GM12875 (cell line): ENCODE measurements around the gene GATAD2A.
A peak's percentile ranks its signal among the peaks of the same experiment; 100 is the strongest.

Experiments
- H3K4me3 ChIP-seq: one replicate; pipeline ENCODE4 v1.5.1; 2011; ENCODE audit warnings: low read depth, low read length, control low read depth
- TF ChIP-seq, protein P1 (sequence below): IDR thresholded peaks from 2 replicates; pipeline ENCODE4 v1.5.1; 2011; ENCODE audit warnings: low read depth, mild to moderate bottlenecking, control low read depth, inconsistent platforms, low read length, moderate library complexity, borderline replicate concordance; ENCODE audit not compliant: insufficient read depth

GATAD2A gene

DNA sequence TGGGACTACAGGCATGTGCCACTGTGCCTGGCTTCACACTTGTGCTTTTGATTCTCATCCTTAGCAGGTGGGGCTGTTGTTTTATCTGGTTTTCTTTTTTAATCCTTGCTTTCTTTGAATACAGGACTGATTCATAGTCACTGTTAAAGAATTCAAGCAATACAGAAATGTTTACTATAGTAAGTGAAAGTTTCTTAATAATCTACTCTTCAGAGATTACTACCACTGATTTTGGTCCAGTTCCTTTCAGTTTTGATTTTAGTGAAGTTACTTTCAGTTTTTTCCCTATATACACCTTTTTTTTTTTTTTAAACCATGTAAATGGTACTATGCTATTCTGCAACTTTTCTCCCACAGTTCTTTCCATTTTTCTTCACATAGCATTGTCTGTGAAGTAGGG lies 53.6 kb downstream of the GATAD2A start:
- no peak overlapping the region for H3K4me3 ChIP-seq

DNA sequence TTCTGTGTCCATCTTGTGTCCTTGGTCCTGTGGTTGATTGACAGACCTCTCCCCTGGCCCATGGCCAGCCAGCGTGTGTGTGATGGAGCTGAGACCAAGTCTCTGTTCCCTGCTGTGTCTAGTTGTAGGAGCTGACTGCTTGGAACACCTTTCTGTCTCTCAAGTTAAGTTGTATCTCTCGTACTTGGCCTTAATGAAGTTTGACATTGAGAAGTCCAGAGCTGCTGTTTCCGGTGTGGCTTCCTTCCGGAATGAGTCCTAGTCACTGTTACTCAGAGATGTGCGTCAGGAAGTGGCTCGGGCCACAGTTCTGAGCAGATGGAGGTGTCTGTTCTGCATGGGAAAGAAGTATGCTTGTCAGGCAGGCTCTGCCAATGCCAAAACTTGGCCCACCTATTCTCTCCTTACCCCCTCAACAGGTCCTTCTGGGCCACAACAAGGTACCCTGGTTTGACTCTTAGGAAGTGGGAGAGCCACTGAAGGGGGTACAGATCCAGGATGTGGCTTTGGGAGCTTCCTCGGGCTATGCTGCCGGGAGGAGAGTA lies 54.3 kb downstream of the GATAD2A start:
- TF ChIP-seq, protein P1, sequence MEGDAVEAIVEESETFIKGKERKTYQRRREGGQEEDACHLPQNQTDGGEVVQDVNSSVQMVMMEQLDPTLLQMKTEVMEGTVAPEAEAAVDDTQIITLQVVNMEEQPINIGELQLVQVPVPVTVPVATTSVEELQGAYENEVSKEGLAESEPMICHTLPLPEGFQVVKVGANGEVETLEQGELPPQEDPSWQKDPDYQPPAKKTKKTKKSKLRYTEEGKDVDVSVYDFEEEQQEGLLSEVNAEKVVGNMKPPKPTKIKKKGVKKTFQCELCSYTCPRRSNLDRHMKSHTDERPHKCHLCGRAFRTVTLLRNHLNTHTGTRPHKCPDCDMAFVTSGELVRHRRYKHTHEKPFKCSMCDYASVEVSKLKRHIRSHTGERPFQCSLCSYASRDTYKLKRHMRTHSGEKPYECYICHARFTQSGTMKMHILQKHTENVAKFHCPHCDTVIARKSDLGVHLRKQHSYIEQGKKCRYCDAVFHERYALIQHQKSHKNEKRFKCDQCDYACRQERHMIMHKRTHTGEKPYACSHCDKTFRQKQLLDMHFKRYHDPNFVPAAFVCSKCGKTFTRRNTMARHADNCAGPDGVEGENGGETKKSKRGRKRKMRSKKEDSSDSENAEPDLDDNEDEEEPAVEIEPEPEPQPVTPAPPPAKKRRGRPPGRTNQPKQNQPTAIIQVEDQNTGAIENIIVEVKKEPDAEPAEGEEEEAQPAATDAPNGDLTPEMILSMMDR: no peak
- H3K4me3 ChIP-seq: peak overlapping the region; percentile 29

More for the DNA sequence above, 53.6 kb downstream of the GATAD2A start:
- TF ChIP-seq, protein P1: no peak

DNA sequence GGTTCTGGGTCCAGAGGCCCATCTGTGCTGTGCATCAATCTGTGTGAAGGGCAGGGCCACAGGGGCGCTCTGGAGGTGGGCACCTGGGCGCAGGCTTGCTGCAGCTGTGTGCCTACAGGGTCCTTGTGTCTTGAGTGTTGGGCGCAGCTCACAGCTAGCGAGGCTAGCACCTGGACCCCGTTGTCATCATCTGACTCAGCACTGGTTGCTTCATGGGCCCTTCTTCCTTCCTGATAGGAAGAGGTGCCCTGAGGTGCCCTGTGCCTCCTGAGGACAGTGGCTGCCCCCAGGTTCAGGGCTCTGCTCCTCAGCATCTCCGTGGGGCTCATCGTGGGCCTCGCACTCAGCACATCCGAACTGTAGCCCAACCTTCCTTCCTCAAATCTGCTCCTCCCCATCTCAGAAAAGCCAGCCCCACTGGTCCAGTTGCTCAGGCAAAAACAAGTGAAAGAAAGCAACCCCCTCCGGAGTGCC lies 54.8 kb downstream of the GATAD2A start:
- peak overlapping the region; percentile 29 for H3K4me3 ChIP-seq
- TF ChIP-seq, protein P1: no peak

DNA sequence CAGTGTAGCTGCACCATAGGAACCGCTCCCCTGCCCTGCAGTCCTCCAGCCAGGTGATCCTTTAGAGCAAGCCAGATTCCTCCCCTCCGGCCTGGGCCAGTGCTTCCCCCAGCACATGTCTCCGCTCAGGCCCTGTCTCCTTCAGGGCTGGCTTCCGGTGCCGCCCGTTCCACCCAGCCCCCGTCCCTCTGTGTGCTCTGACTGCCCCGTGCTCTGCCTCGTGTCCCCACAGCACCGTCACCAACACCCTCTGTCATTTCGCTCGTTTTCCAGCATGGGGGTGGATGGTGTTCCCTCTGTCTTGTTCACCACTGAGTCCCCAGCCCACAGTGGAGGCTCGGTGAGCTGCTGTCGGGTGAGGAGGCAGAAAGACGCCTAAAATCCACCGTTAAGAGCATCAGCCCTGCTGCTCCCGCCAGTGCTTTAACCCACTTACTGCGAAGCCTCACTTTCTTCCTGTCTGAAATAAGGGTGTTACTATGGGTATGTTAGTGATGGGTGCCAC lies 55.3 kb downstream of the GATAD2A start:
- TF ChIP-seq, protein P1: no peak
- H3K4me3 ChIP-seq: peak overlapping the region; percentile 29

DNA sequence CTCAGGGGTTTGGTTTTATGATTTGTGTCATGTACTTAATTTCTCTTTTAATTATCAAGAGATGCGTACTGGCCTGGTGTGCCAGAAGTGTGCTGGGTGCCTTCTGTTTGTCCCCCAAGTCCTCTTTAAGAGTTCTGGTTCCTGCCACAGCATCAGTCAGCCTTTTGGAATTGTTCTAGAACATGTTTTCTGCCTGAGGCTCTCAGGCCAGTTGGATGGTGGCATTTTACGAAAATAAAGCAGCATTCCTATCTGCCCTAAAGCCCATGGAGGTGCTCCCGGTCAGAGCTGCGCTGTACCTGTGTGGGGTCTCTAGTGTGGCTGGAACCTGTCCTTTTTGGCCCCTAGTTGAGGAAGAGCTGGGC lies 55.8 kb downstream of the GATAD2A start:
- TF ChIP-seq, protein P1: no peak
- no peak overlapping the region for H3K4me3 ChIP-seq

DNA sequence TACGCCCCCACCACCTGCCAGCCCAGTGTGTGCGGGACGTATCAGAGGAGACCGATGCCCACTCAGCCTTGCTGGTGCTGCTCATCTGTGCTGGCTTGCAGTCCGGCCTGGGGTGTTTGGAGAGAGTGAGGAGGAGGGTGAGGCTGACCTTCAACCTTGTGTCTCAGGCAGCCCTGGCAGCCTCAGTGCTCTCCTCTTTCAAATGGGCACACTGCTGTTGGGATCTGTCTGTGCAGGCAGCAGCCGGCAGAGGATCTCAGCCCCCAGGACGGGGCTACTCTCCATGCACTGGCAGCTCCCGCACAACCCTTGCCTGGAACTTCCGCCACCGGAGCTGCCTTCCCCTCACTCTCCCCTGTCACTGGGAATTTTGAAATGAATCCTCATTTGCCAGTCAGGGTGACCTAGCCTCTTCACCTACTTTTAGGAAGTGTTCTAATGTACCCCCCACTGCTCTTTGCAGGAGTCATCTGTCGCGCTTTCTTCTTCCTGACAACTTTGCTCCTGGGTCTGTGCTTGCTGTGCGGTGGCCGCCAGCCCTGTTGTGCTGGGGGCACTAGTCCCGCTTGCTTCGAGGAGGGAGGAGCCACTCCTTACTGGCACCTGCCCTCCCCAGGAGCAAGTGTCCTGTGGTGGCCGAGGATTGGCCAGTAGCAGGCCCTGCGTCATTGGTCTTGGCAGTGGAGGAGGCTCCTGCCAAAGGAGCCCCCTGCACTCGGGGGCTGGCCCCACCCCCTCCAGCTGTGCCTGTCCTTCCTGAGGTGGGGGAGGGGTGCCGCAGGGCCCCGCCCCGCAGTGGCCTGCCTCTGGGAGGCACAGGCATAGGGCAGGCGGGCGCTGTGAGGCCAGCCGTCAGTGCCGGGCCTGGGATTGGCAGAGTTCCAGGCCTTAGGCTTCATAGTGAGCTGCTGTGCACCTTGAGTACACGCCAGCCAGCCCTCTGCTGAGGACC lies 56.5 kb downstream of the GATAD2A start:
- no peak overlapping the region for H3K4me3 ChIP-seq
- TF ChIP-seq, protein P1: no peak
